GM19193 (cell line): ENCODE data around the gene BST1.

Experiments used
- POLR2A ChIP-seq: IDR thresholded peaks from 4 replicates; pipeline ENCODE4 v1.6.1; 2011; ENCODE audit not compliant: insufficient read depth, insufficient read length; ENCODE audit errors: extremely low read depth

Gene BST1

DNA sequence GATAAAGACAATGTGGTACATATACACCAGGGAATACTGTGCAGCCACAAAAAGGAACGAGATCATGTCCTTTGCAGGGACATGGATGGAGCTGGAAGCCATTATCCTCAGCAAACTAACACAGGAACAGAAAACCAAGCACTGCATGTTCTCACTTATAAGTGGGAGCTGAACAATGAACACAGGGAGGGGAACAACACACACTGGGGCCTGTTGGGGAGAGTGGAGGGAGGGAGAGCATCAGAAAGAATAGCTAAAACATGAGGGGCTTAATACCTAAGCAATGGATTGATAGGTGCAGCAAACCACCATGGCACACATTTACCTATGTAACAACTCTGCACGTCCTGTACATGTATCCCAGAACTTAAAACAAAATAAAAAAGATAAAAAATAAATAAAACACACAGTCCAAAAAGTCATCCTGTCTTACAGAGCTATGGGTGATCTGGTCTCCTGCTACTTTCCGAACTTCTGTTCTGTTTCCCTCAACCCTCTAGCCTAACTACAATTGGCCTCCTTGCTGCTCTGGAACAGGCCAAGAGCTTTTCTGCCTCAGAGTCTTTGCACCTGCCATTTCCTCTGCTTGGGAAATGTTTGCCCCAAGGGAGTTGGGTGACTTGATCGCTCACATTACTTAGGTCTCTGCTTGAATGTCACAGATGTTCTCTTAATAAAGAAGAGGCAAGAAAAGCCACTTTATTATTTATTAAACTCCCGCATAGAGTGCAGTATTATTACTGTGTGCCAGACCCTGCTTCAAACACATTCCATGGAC lies 74.2 kb downstream of the BST1 start:
- TF ChIP-seq POLR2A: no peak

DNA sequence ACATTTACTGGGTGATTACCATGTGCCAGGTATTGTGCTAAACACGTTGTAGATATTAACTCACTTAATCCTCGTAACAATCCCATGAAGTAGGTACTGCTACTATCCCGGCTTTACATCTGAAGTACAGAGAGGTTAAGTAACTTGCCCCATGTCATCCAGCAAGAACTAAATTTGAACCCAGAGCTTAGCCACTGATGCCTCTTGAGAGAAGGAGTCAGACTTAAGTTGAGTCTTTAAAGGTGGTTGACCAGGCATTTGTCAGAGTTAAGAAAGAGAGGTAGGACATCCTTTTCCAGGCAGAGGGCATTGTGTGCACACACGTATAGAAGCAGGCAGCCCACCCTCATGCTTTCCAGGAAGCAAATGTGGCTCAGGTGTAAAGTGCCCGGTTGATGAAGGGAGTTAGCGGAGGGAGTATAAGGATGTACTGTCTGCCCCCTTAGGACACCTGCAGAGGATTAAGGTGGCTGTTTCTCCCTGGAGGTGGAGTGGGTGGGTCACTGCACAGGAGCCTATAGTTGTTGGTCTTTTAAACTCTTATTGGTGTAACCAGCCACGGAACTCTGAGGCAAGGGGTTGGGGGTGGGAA lies 74.9 kb downstream of the BST1 start:
- TF ChIP-seq POLR2A: no peak

DNA sequence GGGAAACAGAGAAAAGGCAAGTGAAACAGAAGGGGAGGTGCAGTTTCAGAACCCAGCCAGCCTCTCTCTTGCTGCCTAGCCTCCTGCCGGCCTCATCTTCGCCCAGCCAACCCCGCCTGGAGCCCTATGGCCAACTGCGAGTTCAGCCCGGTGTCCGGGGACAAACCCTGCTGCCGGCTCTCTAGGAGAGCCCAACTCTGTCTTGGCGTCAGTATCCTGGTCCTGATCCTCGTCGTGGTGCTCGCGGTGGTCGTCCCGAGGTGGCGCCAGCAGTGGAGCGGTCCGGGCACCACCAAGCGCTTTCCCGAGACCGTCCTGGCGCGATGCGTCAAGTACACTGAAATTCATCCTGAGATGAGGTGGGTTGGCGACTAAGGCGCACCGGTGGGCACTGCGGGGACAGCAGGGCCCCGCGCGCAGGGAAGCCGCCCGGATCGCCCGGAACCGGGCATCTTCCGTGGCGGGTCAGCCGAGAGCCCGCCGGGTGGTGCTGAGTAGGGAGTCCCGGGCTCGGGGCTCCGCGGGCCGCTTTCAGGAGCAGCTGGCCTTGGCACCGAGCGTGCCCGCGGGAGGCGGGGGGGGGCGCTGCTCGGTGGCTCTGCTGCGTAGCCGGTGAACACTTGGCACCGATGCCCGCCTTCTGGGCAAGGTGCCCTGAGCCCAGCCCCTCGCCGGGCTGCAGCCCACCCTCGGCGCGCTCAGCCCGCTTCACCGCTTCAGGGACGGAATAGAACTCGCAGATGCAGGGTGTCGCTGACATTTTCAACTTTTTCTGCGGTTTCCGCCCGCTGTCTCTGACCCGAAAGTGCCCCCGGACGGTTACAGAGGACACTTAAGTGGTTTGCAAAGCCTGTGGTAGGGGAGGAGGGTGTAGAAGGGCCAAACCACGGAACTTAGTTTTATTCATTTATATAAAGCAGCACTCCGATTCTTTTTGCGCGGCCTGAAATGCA lies 75.7 kb downstream of the BST1 start, which contains the start of gene CD38:
TSS of gene CD38 (plus strand) at position 40 of the 953 bp plus-strand sequence. CDS start at position 127, 87 bp downstream.
- TF ChIP-seq POLR2A: peak; percentile 78

DNA sequence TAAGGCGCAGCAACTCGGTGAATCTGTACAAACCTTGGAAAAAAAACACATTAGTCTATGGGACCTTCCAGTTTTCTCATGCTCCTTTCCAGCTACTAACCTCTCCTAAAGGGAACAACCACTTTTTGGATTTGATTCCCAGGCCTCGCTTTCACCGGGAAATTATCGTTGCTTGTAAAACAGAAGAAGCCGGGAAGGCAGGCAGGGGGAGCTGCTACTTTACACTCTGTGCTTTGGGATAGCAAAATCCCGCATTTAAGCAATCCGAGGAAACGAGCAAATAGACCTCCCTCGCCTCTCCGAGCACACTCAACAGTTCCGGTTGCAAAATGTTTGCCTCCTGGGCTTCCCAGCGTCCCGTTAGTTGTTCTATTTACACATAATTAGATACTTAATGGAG lies 76.4 kb downstream of the BST1 start:
- no peak for TF ChIP-seq POLR2A

DNA sequence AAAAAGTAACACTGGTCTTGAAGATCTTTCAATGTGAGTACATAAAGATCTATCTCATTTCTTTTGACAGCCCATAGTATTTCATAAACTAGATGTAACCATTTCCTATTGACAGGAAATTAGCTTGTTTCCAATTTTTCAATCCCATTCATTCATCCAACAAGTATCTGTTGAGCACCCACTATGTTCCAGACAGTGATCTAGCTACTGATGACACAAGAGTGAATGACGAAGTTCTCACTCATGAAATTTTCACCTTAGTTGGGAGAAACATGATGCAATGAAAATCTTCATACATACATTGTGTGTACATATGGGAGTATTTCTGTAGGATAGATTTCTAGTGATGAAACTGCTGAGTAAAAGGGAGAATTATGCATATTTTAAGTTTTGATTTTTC lies 76.9 kb downstream of the BST1 start:
- no peak for TF ChIP-seq POLR2A

DNA sequence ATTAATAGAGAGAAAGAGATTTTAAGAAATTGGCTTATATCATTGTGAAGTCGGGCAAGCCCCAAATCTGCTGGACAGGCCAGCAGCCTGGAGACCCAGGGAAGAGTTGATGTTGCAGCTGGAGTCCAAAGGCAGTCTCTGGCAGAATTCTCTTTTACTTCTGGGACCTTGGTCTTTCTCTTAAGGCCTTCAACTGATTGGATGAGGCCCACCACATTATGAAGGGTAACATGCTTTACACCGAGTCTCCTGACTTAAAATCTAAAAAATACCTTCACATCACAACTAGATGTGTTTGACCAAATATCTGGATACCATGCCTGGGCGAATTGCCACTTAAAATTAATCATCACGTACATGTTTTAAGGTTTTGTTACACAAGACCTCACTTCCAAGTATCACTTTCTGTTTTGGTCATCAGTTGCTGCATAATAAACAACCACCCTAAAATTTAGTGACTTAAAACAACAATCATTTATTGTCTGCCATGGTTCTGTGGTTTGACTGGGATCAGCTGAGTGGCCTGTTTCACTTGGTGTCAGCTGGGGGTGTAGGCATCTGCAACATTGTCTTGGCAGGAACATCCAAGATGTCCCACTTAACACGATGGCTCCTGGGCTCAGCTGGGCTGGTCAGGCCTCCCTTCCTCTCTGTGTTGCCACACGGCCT lies 78.7 kb downstream of the BST1 start:
- TF ChIP-seq POLR2A: peak; percentile 37
